ENCODE data around the gene MYO7A. TPM values are rescaled to one million over a fixed set of nuclear protein-coding genes. Genes with fewer than 3 reads are reported as not detected.

Gene MYO7A
- total and polyA plus RNA-seq, 2 donors (not counting 3 experiments of a cell fraction or from before 2014, with no cell fraction given): 1.3 to 3.6 TPM

- Histone ChIP-seq H3K4me1 (ENCODE audit: control insufficient read depth, extremely low read depth, insufficient read depth, low read length) (peaks cover 2% of the 10 kb centered on the region), H3K4me2 (ENCODE audit: insufficient read depth, low read length) (no peak within 1 kb of the TSS), H3K4me3 (replicated peaks in 1 of 3; ENCODE audit: insufficient read depth in 1 of 3, low read depth in 1 of 3, low read length in 3 of 3) (no peak within 1 kb of the TSS), H3K36me3 (ENCODE audit: control insufficient read depth in 2 of 2, extremely low read depth in 1 of 2, insufficient read depth in 2 of 2, low read length in 2 of 2) (no peaks in the 10 kb centered on the region), H3K9ac (replicated peaks; ENCODE audit: extremely low read depth, insufficient read depth, low read length) (no peak within 1 kb of the TSS), H4K20me1 (replicated peaks; ENCODE audit: control insufficient read depth, extremely low read depth, insufficient read depth, low read length) (no peaks in the 10 kb centered on the region), H3K27me3 (ENCODE audit: control insufficient read depth in 2 of 2, insufficient read depth in 2 of 2, low read length in 2 of 2) (no peaks in the 10 kb centered on the region), H2AFZ (ENCODE audit: low read depth, low read length) (no peak within 1 kb of the TSS), H3K9me1 (replicated peaks; ENCODE audit: control insufficient read depth, extremely low read depth, insufficient read depth, low read length) (no peaks in the 10 kb centered on the region), H3K27ac (ENCODE audit: insufficient read depth, low read depth, low read length) (no peak within 1 kb of the TSS), H3K9me3 (replicated peaks; ENCODE audit: control insufficient read depth, insufficient read depth, low read length) (no peaks in the 10 kb centered on the region), H3K79me2 (ENCODE audit: control insufficient read depth, insufficient read depth, low read length) (no peaks in the 10 kb centered on the region)
- ChIA-PET CTCF (interaction anchor here (0.7 to 9.1 kb wide), 7 partner anchors 10 to 55 kb away, joined by 3 to 89 read pairs (median 6); no protein-coding TSS in a partner anchor), POLR2A (no interaction called here)
- no peak for FAIRE-seq
- intact Hi-C loops (cut with micrococcal nuclease): no loop called here
- DNase-seq (ENCODE audit: low read depth, low spot score): no peak
- no peak for TF ChIP-seq MAX (IDR thresholded peaks at IDR 0.05; ENCODE audit: insufficient read depth, insufficient read length)
- no peak for TF ChIP-seq GATA2 (IDR thresholded peaks at IDR 0.05; ENCODE audit: insufficient read depth, insufficient read length, low read depth, low read length)
- TF ChIP-seq JUN (IDR thresholded peaks at IDR 0.05; ENCODE audit: borderline replicate concordance, insufficient read depth, insufficient read length, low read depth): no peak
- TF ChIP-seq POLR2AphosphoS5 (IDR thresholded peaks at IDR 0.05; ENCODE audit: insufficient read depth, low read depth, low read length): no peak
- TF ChIP-seq MYC (IDR thresholded peaks at IDR 0.05; ENCODE audit: low read depth, low read length): no peak
- TF ChIP-seq EZH2 (IDR thresholded peaks at IDR 0.05; ENCODE audit: borderline replicate concordance, low read depth, low read length, severe bottlenecking): no peak
- no peak for TF ChIP-seq FOS (IDR thresholded peaks at IDR 0.05; ENCODE audit: borderline replicate concordance, insufficient read depth, low read length)
- no peak for TF ChIP-seq POLR2A (IDR thresholded peaks at IDR 0.05; ENCODE audit: low read depth, low read length)
- TF ChIP-seq CTCF (IDR thresholded peaks at IDR 0.05; ENCODE audit: extremely low read depth in 1 of 2, insufficient read depth in 1 of 2, low read depth in 1 of 2, low read length in 2 of 2): no peak
- dilution Hi-C loops (cut with MboI; ENCODE audit: extremely low pct_ligation_motif_present, low sequenced_read_pairs): no loop called here
- no TSS peak for BruUV-seq (replicated peaks)
Observed at GRCh38 chr11:77102246-77103210, 25.5 kb upstream of the MYO7A start, which contains the start of gene OMP. TSS of gene OMP (plus strand) at chr11:77102840. CDS start at chr11:77102840, 0 bp downstream.

All from endothelial cell of umbilical vein (primary cell).